ENCODE data around the gene TOM1L2. TPM values are rescaled to one million over a fixed set of nuclear protein-coding genes. Genes with fewer than 3 reads are reported as not detected.

Gene TOM1L2
- total and polyA plus RNA-seq, 8 donors = 20.3 to 28.2 (median 22.2) TPM

- no peaks in the 10 kb centered on the region for H3K27me3 ChIP-seq
- H3K4me3 ChIP-seq = no peak overlapping the region
- no peaks in the 10 kb centered on the region for H3K9me3 ChIP-seq
- peaks cover 0 to 8% (median 3%) of the 10 kb centered on the region in 3 donors for H3K4me1 ChIP-seq
- no peak overlapping the region for H3K27ac ChIP-seq
- intact Hi-C loops (cut with DNase I) = loop anchor here in 1 of 3 donors (10.0 kb wide), 1 partner anchor 186 kb away; no protein-coding TSS in a partner anchor
- no peak for TF ChIP-seq CTCF (IDR thresholded peaks at IDR 0.05)
- WGBS, 2 donors = 67 to 78% methylated on average over 5 of the region's 5 CpGs
- no peaks in the 10 kb centered on the region for H3K36me3 ChIP-seq
- ATAC-seq (peak in 2 of 4 donors; percentile 16 to 18), FAIRE-seq (no peak), DNase-seq (peak in 1 of 6 donors; percentile 9)
Measured at GRCh38 chr17:17860766-17861107, 111.5 kb downstream of the TOM1L2 start.

DNA sequence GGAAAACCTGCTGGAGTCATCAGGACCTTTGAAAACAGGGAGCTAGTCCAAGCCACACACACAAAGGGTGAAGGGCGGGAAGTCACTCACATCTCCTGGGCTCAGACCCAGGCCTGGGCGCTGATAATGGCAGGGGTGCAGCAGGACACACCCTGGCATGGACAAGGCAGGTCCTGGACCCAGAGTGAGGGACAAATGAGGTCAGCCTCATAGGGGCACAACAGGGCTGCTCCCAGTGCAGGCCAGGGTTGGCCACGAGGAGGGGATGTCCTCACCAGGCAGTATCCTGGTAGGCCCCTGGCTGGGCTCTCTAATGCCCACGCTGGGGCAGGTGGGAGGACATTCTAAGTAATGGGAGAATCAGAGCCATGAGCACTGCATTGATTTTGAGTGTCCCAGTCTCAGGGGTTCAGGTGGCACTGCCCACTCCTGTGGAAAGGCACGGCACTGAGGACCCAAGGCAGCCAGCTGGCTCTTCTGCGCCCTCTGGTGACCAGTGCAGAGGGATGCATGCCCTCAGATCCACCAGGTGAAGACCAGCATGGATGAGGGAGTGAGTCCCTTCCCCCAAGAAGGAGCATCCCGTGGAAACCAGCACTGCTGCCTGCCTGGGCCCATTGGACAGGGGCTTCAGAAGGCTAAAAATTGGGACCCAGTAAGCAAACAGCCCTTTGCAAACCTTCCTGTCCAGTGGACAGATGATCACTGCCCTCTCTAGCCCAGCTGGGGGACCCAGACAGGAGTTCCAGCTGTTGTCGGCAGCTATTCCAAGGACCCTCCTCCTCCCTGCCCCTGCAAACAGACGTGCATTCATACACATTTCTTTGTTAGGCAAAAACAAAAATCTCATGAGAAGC, 112.1 kb downstream of the TOM1L2 start:
- no peak overlapping the region for H3K4me3 ChIP-seq
- intact Hi-C loops (cut with DNase I) = loop anchor here in 2 of 3 donors (2.0 to 10.0 kb wide), 3 partner anchors 43 to 185 kb away; no protein-coding TSS in a partner anchor
- ATAC-seq (peak; percentile 90 to 94 (median 93)), DNase-seq (peak in 5 of 6 donors; percentile 54 to 83 (median 72)), FAIRE-seq (no peak)
- H3K9me3 ChIP-seq = no peaks in the 10 kb centered on the region
- WGBS, 2 donors = 38 to 39% methylated on average over 9 of the region's 9 CpGs
- peak; percentile 88 to 93 (median 91) for TF ChIP-seq CTCF (IDR thresholded peaks at IDR 0.05)
- H3K27me3 ChIP-seq = no peaks in the 10 kb centered on the region
- no peak overlapping the region for H3K27ac ChIP-seq
- H3K36me3 ChIP-seq = no peaks in the 10 kb centered on the region
- peaks cover 0 to 10% (median 3%) of the 10 kb centered on the region in 3 donors for H3K4me1 ChIP-seq

- TF ChIP-seq CTCF (IDR thresholded peaks at IDR 0.05) = no peak
- H3K9me3 ChIP-seq = no peaks in the 10 kb centered on the region
- intact Hi-C loops (cut with DNase I) = loop anchor here in 1 of 3 donors (5.0 kb wide), 1 partner anchor 40 kb away; no protein-coding TSS in a partner anchor
- DNase-seq = no peak
- ATAC-seq = no peak
- H3K27me3 ChIP-seq = no peaks in the 10 kb centered on the region
- WGBS, 2 donors = 88% methylated on average over 4 of the region's 4 CpGs
- H3K4me1 ChIP-seq = peaks cover 0 to 9% (median 3%) of the 10 kb centered on the region in 3 donors
- H3K36me3 ChIP-seq = no peaks in the 10 kb centered on the region
- H3K27ac ChIP-seq = no peak overlapping the region
- H3K4me3 ChIP-seq = no peak overlapping the region
- no peak for FAIRE-seq
Measured at GRCh38 chr17:17857496-17857895, 114.7 kb downstream of the TOM1L2 start.

- Histone ChIP-seq H3K27ac (peak overlapping the region in 2 of 4 donors; percentile 41 to 55), H3K27me3 (no peaks in the 10 kb centered on the region), H3K9me3 (no peaks in the 10 kb centered on the region), H3K36me3 (no peaks in the 10 kb centered on the region), H3K4me3 (no peak overlapping the region), H3K4me1 (peaks cover 0 to 6% (median 3%) of the 10 kb centered on the region in 3 donors)
- intact Hi-C loops (cut with DNase I) = loop anchor here in 1 of 3 donors (5.0 kb wide), 1 partner anchor 39 kb away; no protein-coding TSS in a partner anchor
- FAIRE-seq (no peak), DNase-seq (no peak), ATAC-seq (peak in 1 of 4 donors; percentile 14)
- WGBS, 2 donors = 84 to 97% methylated on average over 2 of the region's 2 CpGs
- TF ChIP-seq CTCF (IDR thresholded peaks at IDR 0.05) = no peak
Measured at GRCh38 chr17:17856386-17856785, 115.8 kb downstream of the TOM1L2 start.
